GM06990 (cell line): ENCODE measurements around the gene PSAT1.

Experiments used
- DNase-seq: peaks from one replicate; pipeline ENCODE4 v3.0.0-alpha.2; 2011; ENCODE audit not compliant: insufficient read length; ENCODE audit errors: extremely low read depth
- H3K27me3 ChIP-seq: replicated peaks from 2 replicates; pipeline ENCODE4 v1.6.0; 2011; ENCODE audit warnings: low read length; ENCODE audit not compliant: control insufficient read depth, insufficient read depth
- H3K36me3 ChIP-seq: 2 replicates; pipeline ENCODE4 v1.5.1; 2011; ENCODE audit warnings: low read length; ENCODE audit not compliant: control insufficient read depth, insufficient read depth
- H3K4me3 ChIP-seq: replicated peaks from 2 replicates; pipeline ENCODE4 v1.5.1; 2011; ENCODE audit warnings: low read depth, mild to moderate bottlenecking, control low read depth, low read length
- TF ChIP-seq, protein P1 (sequence below): IDR thresholded peaks from 2 replicates; pipeline ENCODE4 v1.5.1; 2011; ENCODE audit warnings: low read length, control low read depth, mild to moderate bottlenecking, inconsistent platforms; ENCODE audit not compliant: insufficient read depth, poor library complexity, severe bottlenecking

The PSAT1 gene

DNA sequence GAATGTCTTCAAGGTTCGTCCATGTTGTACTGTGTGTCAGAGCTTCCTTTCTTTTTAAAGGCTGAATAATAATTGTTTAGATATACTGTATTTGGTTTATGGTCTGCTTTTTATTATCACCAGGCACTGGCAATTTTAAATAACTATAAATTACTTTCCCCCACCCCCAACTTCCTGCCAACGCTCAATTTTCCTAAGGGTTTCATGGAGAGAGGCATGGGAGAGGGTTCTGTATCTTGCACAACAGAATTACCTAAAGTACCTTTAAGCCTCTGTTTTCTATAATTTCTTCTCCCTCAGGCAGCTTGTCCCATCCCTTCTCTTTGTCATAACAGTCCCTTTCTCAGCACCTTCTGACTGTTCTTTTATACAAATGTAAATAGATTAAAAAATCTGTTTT, 10.4 kb downstream of the PSAT1 start:
- no peak overlapping the region for H3K4me3 ChIP-seq
- TF ChIP-seq, protein P1, sequence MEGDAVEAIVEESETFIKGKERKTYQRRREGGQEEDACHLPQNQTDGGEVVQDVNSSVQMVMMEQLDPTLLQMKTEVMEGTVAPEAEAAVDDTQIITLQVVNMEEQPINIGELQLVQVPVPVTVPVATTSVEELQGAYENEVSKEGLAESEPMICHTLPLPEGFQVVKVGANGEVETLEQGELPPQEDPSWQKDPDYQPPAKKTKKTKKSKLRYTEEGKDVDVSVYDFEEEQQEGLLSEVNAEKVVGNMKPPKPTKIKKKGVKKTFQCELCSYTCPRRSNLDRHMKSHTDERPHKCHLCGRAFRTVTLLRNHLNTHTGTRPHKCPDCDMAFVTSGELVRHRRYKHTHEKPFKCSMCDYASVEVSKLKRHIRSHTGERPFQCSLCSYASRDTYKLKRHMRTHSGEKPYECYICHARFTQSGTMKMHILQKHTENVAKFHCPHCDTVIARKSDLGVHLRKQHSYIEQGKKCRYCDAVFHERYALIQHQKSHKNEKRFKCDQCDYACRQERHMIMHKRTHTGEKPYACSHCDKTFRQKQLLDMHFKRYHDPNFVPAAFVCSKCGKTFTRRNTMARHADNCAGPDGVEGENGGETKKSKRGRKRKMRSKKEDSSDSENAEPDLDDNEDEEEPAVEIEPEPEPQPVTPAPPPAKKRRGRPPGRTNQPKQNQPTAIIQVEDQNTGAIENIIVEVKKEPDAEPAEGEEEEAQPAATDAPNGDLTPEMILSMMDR = no peak
- H3K27me3 ChIP-seq = no peaks in the 10 kb centered on the region
- DNase-seq = no peak
- H3K36me3 ChIP-seq = peaks cover 10% of the 10 kb centered on the region

DNA sequence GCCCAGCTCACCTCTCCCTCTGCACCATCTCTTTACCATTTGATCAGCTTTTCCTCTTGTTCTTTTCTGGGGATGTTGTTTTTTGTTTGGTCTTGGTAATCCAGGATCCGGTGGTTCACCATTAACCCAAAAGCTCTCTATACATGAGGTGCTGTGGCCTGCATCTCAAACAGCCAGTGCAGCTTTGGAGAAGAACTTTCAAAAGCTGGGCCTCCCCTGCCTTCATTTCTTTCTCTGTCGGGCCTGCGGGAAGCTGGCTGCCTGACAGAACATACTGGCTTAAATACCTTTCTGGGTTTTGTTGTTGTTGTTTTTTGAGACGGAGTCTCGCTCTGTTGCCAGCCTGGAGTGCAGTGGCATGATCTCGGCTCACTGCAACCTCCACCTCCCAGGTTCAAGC, 12.1 kb downstream of the PSAT1 start:
- peaks cover 7% of the 10 kb centered on the region for H3K36me3 ChIP-seq
- no peak for DNase-seq
- TF ChIP-seq, protein P1 = no peak
- no peak overlapping the region for H3K4me3 ChIP-seq
- no peaks in the 10 kb centered on the region for H3K27me3 ChIP-seq

DNA sequence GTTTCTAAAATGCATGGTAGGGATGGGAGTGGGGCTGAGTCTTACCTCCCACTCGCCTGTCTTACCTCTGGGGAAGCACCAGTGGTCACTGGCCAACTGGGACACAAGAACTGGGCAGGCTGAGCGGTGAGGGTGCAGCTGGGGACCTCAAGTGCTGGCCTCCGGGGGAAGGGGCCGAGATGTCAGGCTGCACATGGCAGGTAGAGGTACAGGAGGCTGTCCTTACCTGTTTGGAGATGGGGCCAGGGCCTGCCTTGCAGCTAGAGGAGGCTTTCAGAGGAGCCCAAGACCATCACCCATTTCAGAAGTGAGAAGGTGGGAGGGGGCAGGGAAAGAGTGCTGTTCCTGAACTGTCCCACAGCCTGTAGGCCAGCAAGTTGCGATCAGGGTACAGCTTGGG, 14.2 kb downstream of the PSAT1 start:
- TF ChIP-seq, protein P1 = no peak
- DNase-seq = no peak
- no peaks in the 10 kb centered on the region for H3K27me3 ChIP-seq
- H3K36me3 ChIP-seq = peaks cover 7% of the 10 kb centered on the region
- no peak overlapping the region for H3K4me3 ChIP-seq

DNA sequence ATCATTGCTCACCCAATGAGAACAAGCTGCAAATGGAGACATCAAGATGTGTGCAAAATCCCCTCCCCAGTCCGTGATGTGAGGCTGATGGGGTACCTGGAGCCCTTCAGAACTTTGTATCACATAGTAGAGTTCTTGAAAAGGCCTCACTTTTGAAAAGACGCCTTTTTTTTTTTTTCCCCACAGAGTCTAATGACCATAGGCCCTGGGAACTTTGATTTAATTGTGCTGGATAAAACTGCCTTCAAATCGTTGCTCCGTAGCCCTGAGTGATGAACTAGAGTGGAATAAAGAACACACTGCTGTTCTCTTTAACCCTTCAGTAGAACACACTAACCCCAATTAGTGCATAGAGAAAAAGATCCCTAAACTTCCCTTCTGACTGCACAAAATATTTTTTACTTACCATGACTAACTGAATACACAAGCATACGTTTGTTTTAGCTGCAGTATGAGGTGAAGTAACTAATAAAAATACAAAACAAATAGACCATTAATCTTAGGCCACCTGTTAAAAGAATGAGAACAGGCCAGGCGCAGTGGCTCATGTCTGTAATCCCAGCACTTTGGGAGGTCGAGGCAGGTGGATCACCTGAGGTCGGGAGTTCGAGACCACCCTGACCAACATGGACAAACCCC, 15.1 kb downstream of the PSAT1 start:
- Histone ChIP-seq H3K27me3 (no peaks in the 10 kb centered on the region), H3K36me3 (peaks cover 3% of the 10 kb centered on the region), H3K4me3 (no peak overlapping the region)
- TF ChIP-seq, protein P1 = no peak
- DNase-seq = no peak

DNA sequence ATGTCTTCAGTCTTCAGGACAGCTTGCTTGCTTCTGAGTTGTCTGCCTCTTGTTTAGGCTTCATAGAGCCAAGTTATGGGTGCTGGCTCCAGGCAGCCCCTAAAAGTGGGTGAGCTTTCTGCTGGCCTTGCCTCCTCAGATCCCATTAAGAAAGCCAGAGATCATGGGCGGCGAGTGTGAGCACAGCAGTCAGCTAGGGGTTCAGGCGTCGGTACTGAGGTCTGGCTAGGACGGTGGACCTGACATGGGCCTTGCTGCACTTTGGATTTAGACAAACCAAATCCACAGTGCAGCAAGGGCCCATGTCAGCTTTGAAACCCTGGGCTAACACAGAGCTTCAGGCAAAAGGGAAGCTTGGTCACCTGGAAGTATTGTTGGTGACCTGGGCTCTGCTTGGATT, 17.6 kb downstream of the PSAT1 start:
- TF ChIP-seq, protein P1 = no peak
- peaks cover 3% of the 10 kb centered on the region for H3K36me3 ChIP-seq

More for the DNA sequence above, 17.6 kb downstream of the PSAT1 start:
- DNase-seq = no peak
- no peaks in the 10 kb centered on the region for H3K27me3 ChIP-seq
- no peak overlapping the region for H3K4me3 ChIP-seq
